Stimulated activated CD4-positive, alpha-beta T cell treated with anti-CD3 and anti-CD28 coated beads, Interleukin-12 subunit alpha, Interleukin-12 subunit beta, amount 100 ng/mL, for 48 hours (primary cell): ENCODE results near the gene SFT2D1.
A peak's percentile ranks its signal among the peaks of the same experiment; 100 is the strongest.

ENCODE experiments used
- DNase-seq, 3 donors: peaks; one replicate each; pipeline ENCODE4 v3.0.0-alpha.2; 2020; ENCODE audit warnings: low read depth in 2 of 3, low spot score in 1 of 3

The SFT2D1 gene

GRCh38 chr6:166335378-166336302 lies 6.7 kb downstream of the SFT2D1 start:
- DNase-seq = no peak

GRCh38 chr6:166334878-166335277 lies 7.5 kb downstream of the SFT2D1 start:
- no peak for DNase-seq

GRCh38 chr6:166333172-166333995 lies 9.0 kb downstream of the SFT2D1 start:
- no peak for DNase-seq

- no peak for DNase-seq
Observed at GRCh38 chr6:166331503-166332415, 10.6 kb downstream of the SFT2D1 start.

- DNase-seq = no peak
Observed at GRCh38 chr6:166330612-166331011, 11.7 kb downstream of the SFT2D1 start.

GRCh38 chr6:166325383-166326042 lies 16.8 kb downstream of the SFT2D1 start:
- no peak for DNase-seq

GRCh38 chr6:166323395-166323794 lies 18.9 kb downstream of the SFT2D1 start:
- no peak for DNase-seq

GRCh38 chr6:166318649-166319600 lies 23.4 kb downstream of the SFT2D1 start:
- no peak for DNase-seq

GRCh38 chr6:166318227-166318626 lies 24.1 kb downstream of the SFT2D1 start:
- no peak for DNase-seq

GRCh38 chr6:166317261-166318212 lies 24.8 kb downstream of the SFT2D1 start:
- DNase-seq = no peak

- no peak for DNase-seq
Observed at GRCh38 chr6:166315436-166315835, 26.9 kb downstream of the SFT2D1 start.

- DNase-seq = no peak
Observed at GRCh38 chr6:166314454-166314853, 27.9 kb downstream of the SFT2D1 start.

GRCh38 chr6:166313255-166314070 lies 28.9 kb downstream of the SFT2D1 start:
- peak in 2 of 3 donors; percentile 32 to 42 for DNase-seq

GRCh38 chr6:166312832-166313231 lies 29.5 kb downstream of the SFT2D1 start:
- DNase-seq = no peak

GRCh38 chr6:166310634-166311033 lies 31.7 kb downstream of the SFT2D1 start:
- no peak for DNase-seq

GRCh38 chr6:166309977-166310376 lies 32.4 kb downstream of the SFT2D1 start:
- no peak for DNase-seq
